Fibroblast of lung (primary cell): ENCODE data around the gene NSMF. TPM values are rescaled to one million over a fixed set of nuclear protein-coding genes. Genes with fewer than 3 reads are reported as not detected.

Source experiments
- DNase-seq, 2 donors: peaks; one replicate each; pipeline versions ENCODE4 v3.0.0 to v3.0.0-alpha.2; 2010; ENCODE audit warnings: low read depth in 2 of 2
- H2AFZ ChIP-seq: 2 replicates; pipeline ENCODE4 v1.5.1; 2012; ENCODE audit warnings: low read length, control low read depth, inconsistent platforms
- H3K27ac ChIP-seq: 2 replicates; pipeline ENCODE4 v1.5.1; 2011; ENCODE audit warnings: low read length, control low read depth; ENCODE audit not compliant: insufficient read depth
- H3K27me3 ChIP-seq: 2 replicates; pipeline ENCODE4 v1.5.1; 2011; ENCODE audit warnings: mild to moderate bottlenecking, low read length; ENCODE audit not compliant: control insufficient read depth, insufficient read depth
- H3K36me3 ChIP-seq: 2 replicates; pipeline ENCODE4 v1.5.1; 2011; ENCODE audit warnings: low read length; ENCODE audit not compliant: control insufficient read depth, insufficient read depth
- H3K4me1 ChIP-seq: 2 replicates; pipeline ENCODE4 v1.5.1; 2011; ENCODE audit warnings: low read length; ENCODE audit not compliant: control insufficient read depth, insufficient read depth; ENCODE audit errors: extremely low read depth
- H3K4me2 ChIP-seq: 2 replicates; pipeline ENCODE4 v1.5.1; 2011; ENCODE audit warnings: low read length, control low read depth; ENCODE audit not compliant: insufficient read depth; ENCODE audit errors: extremely low read depth
- H3K4me3 ChIP-seq, 4 experiments: fragments of 200-600 bp in 1 of 4; sonication (generic) in 1 of 4; replicated peaks in 1 of 4; 2 replicates each; pipeline ENCODE4 v1.5.1; 2011 to 2016; ENCODE audit warnings: low read length in 4 of 4, low read depth in 3 of 4, mild to moderate bottlenecking in 3 of 4, control low read depth in 2 of 4, inconsistent platforms in 1 of 4, mixed read lengths in 1 of 4; ENCODE audit not compliant: insufficient read depth in 1 of 4; ENCODE audit errors: control extremely low read depth in 1 of 4
- H3K79me2 ChIP-seq: 2 replicates; pipeline ENCODE4 v1.5.1; 2012; ENCODE audit warnings: mild to moderate bottlenecking, low read length, inconsistent platforms; ENCODE audit not compliant: control insufficient read depth, insufficient read depth
- H3K9ac ChIP-seq: 2 replicates; pipeline ENCODE4 v1.5.1; 2011; ENCODE audit warnings: mild to moderate bottlenecking, low read length, control low read depth; ENCODE audit not compliant: insufficient read depth
- H3K9me3 ChIP-seq: 2 replicates; pipeline ENCODE4 v1.5.1; 2012; ENCODE audit warnings: low read depth, low read length; ENCODE audit not compliant: control insufficient read depth, insufficient read depth
- H4K20me1 ChIP-seq: 2 replicates; pipeline ENCODE4 v1.5.1; 2011; ENCODE audit warnings: low read length; ENCODE audit not compliant: control insufficient read depth, insufficient read depth; ENCODE audit errors: extremely low read depth
- CTCF ChIP-seq, 2 donors: IDR thresholded peaks in 1 of 2; conservative IDR thresholded peaks in 1 of 2; 1 replicate in 1 of 2; 2 replicates in 1 of 2; pipeline ENCODE4 v1.5.1; 2011 to 2012; ENCODE audit warnings: low read length in 2 of 2, control low read depth in 1 of 2, inconsistent platforms in 1 of 2, low read depth in 1 of 2, mild to moderate bottlenecking in 1 of 2
- EZH2 ChIP-seq: IDR thresholded peaks from 2 replicates; pipeline ENCODE4 v1.5.1; 2012; ENCODE audit warnings: low read length, control low read depth, mild to moderate bottlenecking; ENCODE audit errors: missing control alignments
- polyA plus RNA-seq, 2 donors: library from polyadenylated mRNA; depleted of rRNA in 1 of 2; stranded (reverse) in 1 of 2; unstranded in 1 of 2; fragments of >200 nt; gene quantifications; 2 replicates each; pipeline ENCODE4 v1.2.1, GENCODE V29; 2011 to 2012; ENCODE audit warnings: missing spikeins in 1 of 2
- total RNA-seq: library from RNA; depleted of rRNA; stranded (reverse); fragments of >200 nt; gene quantifications from 2 replicates; pipeline ENCODE4 v1.2.1, GENCODE V29; 2014

NSMF gene
- total and polyA plus RNA-seq, 2 donors (not counting 1 experiment from before 2014, with no cell fraction given), result 13.4 to 15.0 TPM

- peak in 1 of 2 donors; percentile 5 for DNase-seq
Observed at GRCh38 chr9:137487454-137488326, 28.6 kb upstream of the NSMF start.

GRCh38 chr9:137486545-137487453 lies 27.7 kb upstream of the NSMF start:
- Histone ChIP-seq H3K79me2 (no peaks in the 10 kb centered on the region), H3K4me2 (no peak overlapping the region), H3K9ac (no peak overlapping the region), H3K27me3 (peaks cover 16% of the 10 kb centered on the region), H4K20me1 (no peaks in the 10 kb centered on the region), H3K36me3 (no peaks in the 10 kb centered on the region), H2AFZ (no peak overlapping the region), H3K27ac (no peak overlapping the region), H3K4me1 (peaks cover 2% of the 10 kb centered on the region), H3K9me3 (no peaks in the 10 kb centered on the region), H3K4me3 (no peak overlapping the region)
- no peak for DNase-seq
- no peak for TF ChIP-seq EZH2
- no peak for TF ChIP-seq CTCF (conservative IDR thresholded peaks at IDR 0.05 in 1 of 2, IDR thresholded peaks at IDR 0.05 in 1 of 2; ENCODE audit: low read depth in 1 of 2, low read length in 2 of 2)

More at GRCh38 chr9:137487454-137488326, 28.6 kb upstream of the NSMF start:
- Histone ChIP-seq H3K4me2 (no peak overlapping the region), H3K4me3 (no peak overlapping the region), H3K9me3 (no peaks in the 10 kb centered on the region), H3K27ac (no peak overlapping the region), H2AFZ (no peak overlapping the region), H4K20me1 (no peaks in the 10 kb centered on the region), H3K27me3 (peaks cover 16% of the 10 kb centered on the region), H3K4me1 (no peaks in the 10 kb centered on the region), H3K79me2 (no peaks in the 10 kb centered on the region), H3K9ac (no peak overlapping the region), H3K36me3 (no peaks in the 10 kb centered on the region)
- TF ChIP-seq EZH2, result peak; percentile 18
- TF ChIP-seq CTCF (conservative IDR thresholded peaks at IDR 0.05 in 1 of 2, IDR thresholded peaks at IDR 0.05 in 1 of 2; ENCODE audit: low read depth in 1 of 2, low read length in 2 of 2), result no peak

DNA sequence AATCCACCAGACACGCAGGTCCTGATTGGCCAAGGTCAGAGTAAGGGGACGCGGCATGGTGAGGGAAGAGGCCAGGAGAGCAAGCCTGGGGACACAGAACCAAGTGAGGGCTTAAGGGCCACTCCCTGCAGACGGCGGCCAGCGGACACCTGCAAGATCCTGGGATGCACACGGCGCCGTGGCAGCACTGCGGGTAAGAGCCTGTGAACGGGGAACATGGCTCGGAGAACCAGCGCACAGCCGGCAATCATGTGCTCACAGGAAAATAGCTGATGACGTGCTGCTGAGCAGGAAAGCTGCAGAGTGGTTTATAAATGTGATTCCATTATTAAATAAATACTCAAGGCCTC lies 27.0 kb upstream of the NSMF start:
- Histone ChIP-seq H3K4me3 (no peak overlapping the region), H3K9ac (no peak overlapping the region)

More for the DNA sequence above, 27.0 kb upstream of the NSMF start:
- Histone ChIP-seq H3K79me2 (no peaks in the 10 kb centered on the region), H3K36me3 (no peaks in the 10 kb centered on the region), H3K4me1 (peaks cover 2% of the 10 kb centered on the region), H3K9me3 (no peaks in the 10 kb centered on the region), H3K27me3 (peaks cover 16% of the 10 kb centered on the region), H3K27ac (no peak overlapping the region), H3K4me2 (no peak overlapping the region), H4K20me1 (no peaks in the 10 kb centered on the region), H2AFZ (no peak overlapping the region)
- no peak for DNase-seq
- TF ChIP-seq CTCF (conservative IDR thresholded peaks at IDR 0.05 in 1 of 2, IDR thresholded peaks at IDR 0.05 in 1 of 2; ENCODE audit: low read depth in 1 of 2, low read length in 2 of 2) (no peak), EZH2 (no peak)
